DND-41 (cell line): ENCODE measurements around the gene ABLIM2.

Source experiments
- ATAC-seq: fragments of 200-7000 bp; cut with Tn5 transposase; 3 replicates; pipeline ENCODE4 v1.9.1; 2021; ENCODE audit warnings: low read depth; ENCODE audit not compliant: insufficient read depth
- DNase-seq: peaks from one replicate; pipeline ENCODE4 v3.0.0-alpha.2; 2020
- H2AFZ ChIP-seq: 2 replicates; pipeline ENCODE4 v1.6.0; 2012; ENCODE audit warnings: low read depth, low read length
- H3K27ac ChIP-seq: 2 replicates; pipeline ENCODE4 v1.5.1; 2012; ENCODE audit warnings: low read length, inconsistent platforms
- H3K27me3 ChIP-seq: fragments of 200-600 bp; sonication (generic); 2 replicates; pipeline ENCODE4 v1.6.0; 2012; ENCODE audit warnings: low read length, mild to moderate bottlenecking, inconsistent platforms; ENCODE audit not compliant: insufficient read depth, poor library complexity
- H3K36me3 ChIP-seq: 2 replicates; pipeline ENCODE4 v1.5.1; 2012; ENCODE audit warnings: low read length, inconsistent platforms; ENCODE audit not compliant: insufficient read depth
- H3K4me1 ChIP-seq: 2 replicates; pipeline ENCODE4 v1.5.1; 2012; ENCODE audit warnings: mild to moderate bottlenecking, low read length; ENCODE audit not compliant: insufficient read depth
- H3K4me2 ChIP-seq: 2 replicates; pipeline ENCODE4 v1.6.0; 2012; ENCODE audit warnings: mild to moderate bottlenecking, moderate library complexity, low read length, inconsistent platforms; ENCODE audit not compliant: insufficient read depth
- H3K4me3 ChIP-seq, 2 experiments: fragments of 200-600 bp in 1 of 2; shearing (Covaris generic) in 1 of 2; 2 replicates each; pipeline ENCODE4 v1.5.1; 2012 to 2016; ENCODE audit warnings: inconsistent platforms in 2 of 2, low read length in 2 of 2, mild to moderate bottlenecking in 2 of 2, low read depth in 1 of 2, moderate library complexity in 1 of 2
- H3K79me2 ChIP-seq: 2 replicates; pipeline ENCODE4 v1.6.0; 2012; ENCODE audit warnings: low read length, inconsistent platforms; ENCODE audit not compliant: insufficient read depth
- H3K9ac ChIP-seq: 2 replicates; pipeline ENCODE4 v1.6.0; 2012; ENCODE audit warnings: low read depth, mild to moderate bottlenecking, inconsistent platforms, low read length, moderate library complexity
- H3K9me3 ChIP-seq: 2 replicates; pipeline ENCODE4 v1.5.1; 2012; ENCODE audit warnings: low read length, moderate library complexity, mild to moderate bottlenecking, inconsistent platforms; ENCODE audit not compliant: insufficient read depth, severe bottlenecking
- H4K20me1 ChIP-seq: 2 replicates; pipeline ENCODE4 v1.6.0; 2012; ENCODE audit warnings: low read length; ENCODE audit not compliant: insufficient read depth
- CTCF ChIP-seq: IDR thresholded peaks from 2 replicates; pipeline ENCODE4 v1.5.1; 2012; ENCODE audit warnings: borderline replicate concordance, low read length, moderate library complexity, mild to moderate bottlenecking; ENCODE audit not compliant: poor library complexity, severe bottlenecking; ENCODE audit errors: extremely low read depth
- EZH2 ChIP-seq: IDR thresholded peaks from 3 replicates; pipeline ENCODE4 v1.6.1; 2012; ENCODE audit warnings: borderline replicate concordance, low read depth, mild to moderate bottlenecking, moderate library complexity, low read length, inconsistent platforms; ENCODE audit not compliant: severe bottlenecking

Gene ABLIM2

GRCh38 chr4:8035371-8035780 is 123.2 kb downstream of the ABLIM2 start:
- H4K20me1 ChIP-seq = peaks cover 32% of the 10 kb centered on the region
- no peak overlapping the region for H3K9ac ChIP-seq
- no peaks in the 10 kb centered on the region for H3K79me2 ChIP-seq
- no peaks in the 10 kb centered on the region for H3K36me3 ChIP-seq
- peak; percentile 76 for ATAC-seq
- no peak overlapping the region for H3K27ac ChIP-seq
- H3K27me3 ChIP-seq = peaks cover 4% of the 10 kb centered on the region
- no peak overlapping the region for H2AFZ ChIP-seq
- peaks cover 8% of the 10 kb centered on the region for H3K4me1 ChIP-seq
- no peak for TF ChIP-seq EZH2
- no peak for TF ChIP-seq CTCF
- H3K9me3 ChIP-seq = no peaks in the 10 kb centered on the region
- H3K4me2 ChIP-seq = no peak overlapping the region
- no peak overlapping the region for H3K4me3 ChIP-seq
- DNase-seq = peak; percentile 51

- H3K4me1 ChIP-seq = peaks cover 8% of the 10 kb centered on the region
- H3K27ac ChIP-seq = no peak overlapping the region
- no peaks in the 10 kb centered on the region for H3K9me3 ChIP-seq
- no peak overlapping the region for H3K9ac ChIP-seq
- H3K4me2 ChIP-seq = no peak overlapping the region
- no peaks in the 10 kb centered on the region for H3K79me2 ChIP-seq
- ATAC-seq = no peak
- no peaks in the 10 kb centered on the region for H3K27me3 ChIP-seq
- no peak for TF ChIP-seq CTCF
- no peak for TF ChIP-seq EZH2
- H3K4me3 ChIP-seq = no peak overlapping the region
- H4K20me1 ChIP-seq = peaks cover 35% of the 10 kb centered on the region
- H3K36me3 ChIP-seq = no peaks in the 10 kb centered on the region
- no peak overlapping the region for H2AFZ ChIP-seq
- no peak for DNase-seq
These were observed 124.6 kb downstream of the ABLIM2 start for GRCh38 chr4:8033829-8034528.

- Histone ChIP-seq H3K27me3 (no peaks in the 10 kb centered on the region), H3K27ac (no peak overlapping the region), H3K36me3 (no peaks in the 10 kb centered on the region), H2AFZ (no peak overlapping the region), H3K4me1 (peaks cover 8% of the 10 kb centered on the region), H4K20me1 (peaks cover 35% of the 10 kb centered on the region), H3K79me2 (no peaks in the 10 kb centered on the region), H3K4me3 (no peak overlapping the region), H3K9me3 (no peaks in the 10 kb centered on the region), H3K4me2 (no peak overlapping the region), H3K9ac (no peak overlapping the region)
- DNase-seq (no peak), ATAC-seq (no peak)
- TF ChIP-seq EZH2 = no peak
- no peak for TF ChIP-seq CTCF
These were observed 125.4 kb downstream of the ABLIM2 start for GRCh38 chr4:8033067-8033755.
